ENCODE results near the gene SEMA4D.

Gene SEMA4D

DNA sequence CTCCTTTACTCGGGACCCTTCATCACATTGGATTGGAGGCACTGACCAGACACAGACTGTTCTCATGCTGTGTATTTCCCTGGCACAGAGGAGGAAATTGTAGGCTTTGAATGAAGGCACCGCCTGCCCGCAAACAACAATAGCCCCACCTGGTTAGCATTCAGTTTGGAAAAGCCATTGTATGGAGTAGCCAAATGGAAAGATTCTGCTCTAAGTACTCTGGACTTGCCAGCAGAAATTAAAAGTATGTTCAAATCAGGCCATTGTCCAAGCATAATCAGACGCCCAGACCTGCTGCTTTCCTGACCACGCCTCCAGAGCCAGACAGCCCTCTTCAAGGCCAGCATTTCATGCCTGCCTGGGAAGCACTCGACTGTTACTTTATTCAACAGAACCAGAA is 8.0 kb upstream of the SEMA4D start:
- no peak for TF ChIP-seq CTCF (IDR thresholded peaks at IDR 0.05; ENCODE audit: insufficient read depth, low read length, poor library complexity, severe bottlenecking)
- DNase-seq (ENCODE audit: extremely low read depth, insufficient read length): no peak
- Histone ChIP-seq H3K4me3 (replicated peaks; ENCODE audit: low read depth, low read length) (no peak overlapping the region), H3K36me3 (ENCODE audit: control insufficient read depth, insufficient read depth, low read length) (no peaks in the 10 kb centered on the region), H3K27me3 (replicated peaks; ENCODE audit: control insufficient read depth, insufficient read depth, low read length) (no peaks in the 10 kb centered on the region)

GRCh38 chr9:89505048-89505447 is 7.1 kb upstream of the SEMA4D start:
- no peak for TF ChIP-seq CTCF (IDR thresholded peaks at IDR 0.05; ENCODE audit: insufficient read depth, low read length, poor library complexity, severe bottlenecking)

DNA sequence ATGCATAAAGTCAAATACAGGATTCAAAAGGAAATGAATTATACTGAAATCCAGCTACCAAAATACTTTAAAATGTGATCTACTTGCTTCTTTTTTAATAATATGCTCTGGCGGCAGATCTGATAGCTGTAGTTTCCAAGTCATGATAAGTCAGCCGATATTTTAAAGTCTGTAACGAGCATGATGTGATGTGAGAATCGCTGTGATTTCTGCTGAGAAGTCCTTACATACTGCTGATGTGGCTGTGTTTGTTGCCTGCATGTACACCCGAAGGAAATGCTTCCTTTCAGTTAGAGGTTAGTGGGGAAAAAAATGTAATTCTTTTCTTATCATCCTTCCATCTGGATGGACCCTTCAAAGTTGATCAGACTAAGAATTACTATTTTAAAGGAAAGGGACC is 4.8 kb upstream of the SEMA4D start:
- no peak overlapping the region for H3K4me3 ChIP-seq (replicated peaks; ENCODE audit: low read depth, low read length)
- DNase-seq (ENCODE audit: extremely low read depth, insufficient read length): no peak
- H3K36me3 ChIP-seq (ENCODE audit: control insufficient read depth, insufficient read depth, low read length): no peaks in the 10 kb centered on the region
- no peaks in the 10 kb centered on the region for H3K27me3 ChIP-seq (replicated peaks; ENCODE audit: control insufficient read depth, insufficient read depth, low read length)
- TF ChIP-seq CTCF (IDR thresholded peaks at IDR 0.05; ENCODE audit: insufficient read depth, low read length, poor library complexity, severe bottlenecking): no peak

More at GRCh38 chr9:89505048-89505447, 7.1 kb upstream of the SEMA4D start:
- DNase-seq (ENCODE audit: extremely low read depth, insufficient read length): no peak
- Histone ChIP-seq H3K36me3 (ENCODE audit: control insufficient read depth, insufficient read depth, low read length) (no peaks in the 10 kb centered on the region), H3K27me3 (replicated peaks; ENCODE audit: control insufficient read depth, insufficient read depth, low read length) (no peaks in the 10 kb centered on the region), H3K4me3 (replicated peaks; ENCODE audit: low read depth, low read length) (no peak overlapping the region)

DNA sequence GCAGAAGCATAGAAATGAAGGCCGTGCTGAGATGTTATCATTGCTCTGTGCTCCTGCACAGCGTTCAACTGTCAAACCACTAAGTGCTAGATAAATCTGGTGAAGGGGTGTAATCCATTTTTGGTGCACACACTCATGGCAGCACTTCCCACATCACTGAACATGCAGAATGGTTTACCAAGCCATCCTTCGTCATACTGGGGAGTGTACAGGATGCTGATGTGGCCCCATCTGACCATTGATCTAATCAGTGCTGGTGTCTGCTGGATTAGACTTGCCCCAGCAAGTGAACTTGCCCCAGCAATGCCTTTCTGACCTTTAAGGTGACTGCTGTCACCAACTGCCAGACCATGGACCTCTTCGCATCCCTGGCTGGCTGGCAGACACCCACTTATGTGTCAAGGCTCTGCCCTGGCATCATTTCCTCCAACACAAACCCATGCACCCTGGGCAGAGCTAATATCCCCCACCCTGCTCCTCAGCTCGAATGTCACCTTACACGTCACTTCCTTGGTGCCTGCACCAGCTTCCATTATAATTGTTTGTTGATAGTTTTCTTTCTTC is 4.2 kb upstream of the SEMA4D start:
- no peak for TF ChIP-seq CTCF (IDR thresholded peaks at IDR 0.05; ENCODE audit: insufficient read depth, low read length, poor library complexity, severe bottlenecking)
- H3K36me3 ChIP-seq (ENCODE audit: control insufficient read depth, insufficient read depth, low read length): no peaks in the 10 kb centered on the region
- DNase-seq (ENCODE audit: extremely low read depth, insufficient read length): no peak
- no peaks in the 10 kb centered on the region for H3K27me3 ChIP-seq (replicated peaks; ENCODE audit: control insufficient read depth, insufficient read depth, low read length)
- no peak overlapping the region for H3K4me3 ChIP-seq (replicated peaks; ENCODE audit: low read depth, low read length)

DNA sequence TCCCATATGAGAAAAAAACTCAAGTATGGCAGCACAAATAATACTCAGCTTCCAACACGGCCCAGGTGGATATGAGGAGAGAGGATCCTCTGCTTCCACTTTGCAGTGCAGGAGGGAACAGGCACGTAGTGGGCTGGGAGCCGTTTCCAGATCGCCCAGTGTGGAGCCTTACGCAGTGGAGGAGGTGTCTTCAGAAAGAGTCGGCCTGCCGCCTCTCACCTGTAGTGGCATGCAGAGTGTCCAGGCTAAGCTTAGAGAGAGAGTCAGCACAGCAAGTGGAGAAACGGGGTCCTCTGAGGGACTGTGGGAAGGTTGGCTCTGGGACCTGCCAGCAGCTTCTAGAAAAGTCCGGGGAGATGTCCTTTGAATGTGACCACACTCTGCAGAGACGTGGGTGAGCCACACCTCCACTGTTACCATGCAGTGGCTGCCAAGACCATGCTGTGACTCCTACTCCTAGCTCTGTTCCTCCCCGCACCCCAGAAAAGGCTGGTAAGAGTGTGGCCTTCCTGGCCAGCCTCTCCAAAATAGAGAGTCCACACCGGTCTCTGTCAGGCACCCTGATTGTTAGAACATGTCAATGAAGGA is 3.5 kb upstream of the SEMA4D start:
- H3K36me3 ChIP-seq (ENCODE audit: control insufficient read depth, insufficient read depth, low read length): no peaks in the 10 kb centered on the region
- H3K27me3 ChIP-seq (replicated peaks; ENCODE audit: control insufficient read depth, insufficient read depth, low read length): no peaks in the 10 kb centered on the region
- H3K4me3 ChIP-seq (replicated peaks; ENCODE audit: low read depth, low read length): no peak overlapping the region
- DNase-seq (ENCODE audit: extremely low read depth, insufficient read length): no peak
- TF ChIP-seq CTCF (IDR thresholded peaks at IDR 0.05; ENCODE audit: insufficient read depth, low read length, poor library complexity, severe bottlenecking): no peak

- no peaks in the 10 kb centered on the region for H3K27me3 ChIP-seq (replicated peaks; ENCODE audit: control insufficient read depth, insufficient read depth, low read length)
- TF ChIP-seq CTCF (IDR thresholded peaks at IDR 0.05; ENCODE audit: insufficient read depth, low read length, poor library complexity, severe bottlenecking): no peak
- H3K36me3 ChIP-seq (ENCODE audit: control insufficient read depth, insufficient read depth, low read length): no peaks in the 10 kb centered on the region; the same call in 1 of the 2 replicates
- no peak overlapping the region for H3K4me3 ChIP-seq (replicated peaks; ENCODE audit: low read depth, low read length)
- DNase-seq (ENCODE audit: extremely low read depth, insufficient read length): no peak
Measured at GRCh38 chr9:89500008-89500407, 2.1 kb upstream of the SEMA4D start.

All from GM06990 (cell line).